HUES48 (cell line): ENCODE measurements around the gene RUNX1.

ENCODE experiments used
- H3K27ac ChIP-seq: one replicate; pipeline ENCODE4 v1.7.0; 2013; ENCODE audit warnings: low read depth, low read length, inconsistent platforms
- H3K27me3 ChIP-seq: 2 replicates; pipeline ENCODE4 v1.6.1; 2013; ENCODE audit warnings: mild to moderate bottlenecking, low read length; ENCODE audit not compliant: control insufficient read depth, insufficient read depth
- H3K36me3 ChIP-seq: 2 replicates; pipeline ENCODE4 v1.6.1; 2013; ENCODE audit warnings: low read length; ENCODE audit not compliant: control insufficient read depth, insufficient read depth
- H3K4me1 ChIP-seq: 2 replicates; pipeline ENCODE4 v1.6.1; 2013; ENCODE audit warnings: mild to moderate bottlenecking, low read length; ENCODE audit not compliant: control insufficient read depth, insufficient read depth
- H3K4me3 ChIP-seq: 2 replicates; pipeline ENCODE4 v1.5.1; 2013; ENCODE audit warnings: mild to moderate bottlenecking, low read depth, low read length
- H3K9ac ChIP-seq: 2 replicates; pipeline ENCODE4 v1.6.1; 2013; ENCODE audit warnings: mild to moderate bottlenecking, low read depth, low read length, moderate library complexity
- H3K9me3 ChIP-seq: 2 replicates; pipeline ENCODE4 v1.6.1; 2013; ENCODE audit warnings: low read length; ENCODE audit not compliant: control insufficient read depth, insufficient read depth

The RUNX1 gene

GRCh38 chr21:35036465-35037383, 12.4 kb downstream of the RUNX1 start:
- no peak overlapping the region for H3K9ac ChIP-seq
- H3K9me3 ChIP-seq = no peaks in the 10 kb centered on the region
- no peaks in the 10 kb centered on the region for H3K27me3 ChIP-seq
- no peaks in the 10 kb centered on the region for H3K36me3 ChIP-seq
- H3K4me3 ChIP-seq = no peak overlapping the region
- no peak overlapping the region for H3K27ac ChIP-seq
- H3K4me1 ChIP-seq = no peaks in the 10 kb centered on the region

- Histone ChIP-seq H3K4me1 (no peaks in the 10 kb centered on the region), H3K4me3 (no peak overlapping the region), H3K9me3 (no peaks in the 10 kb centered on the region), H3K36me3 (no peaks in the 10 kb centered on the region), H3K9ac (no peak overlapping the region), H3K27me3 (no peaks in the 10 kb centered on the region), H3K27ac (no peak overlapping the region)
Observed at GRCh38 chr21:35035581-35035980, 13.5 kb downstream of the RUNX1 start.

GRCh38 chr21:35035116-35035515, 14.0 kb downstream of the RUNX1 start:
- H3K9me3 ChIP-seq = no peaks in the 10 kb centered on the region
- no peaks in the 10 kb centered on the region for H3K4me1 ChIP-seq
- H3K36me3 ChIP-seq = no peaks in the 10 kb centered on the region
- H3K27me3 ChIP-seq = no peaks in the 10 kb centered on the region
- H3K4me3 ChIP-seq = no peak overlapping the region
- H3K27ac ChIP-seq = no peak overlapping the region
- no peak overlapping the region for H3K9ac ChIP-seq

GRCh38 chr21:35034203-35034926, 14.7 kb downstream of the RUNX1 start:
- Histone ChIP-seq H3K36me3 (no peaks in the 10 kb centered on the region), H3K4me1 (no peaks in the 10 kb centered on the region), H3K4me3 (no peak overlapping the region), H3K27me3 (no peaks in the 10 kb centered on the region), H3K9me3 (no peaks in the 10 kb centered on the region), H3K9ac (no peak overlapping the region), H3K27ac (no peak overlapping the region)

GRCh38 chr21:35032474-35033263, 16.4 kb downstream of the RUNX1 start:
- Histone ChIP-seq H3K4me3 (no peak overlapping the region), H3K27ac (no peak overlapping the region), H3K27me3 (no peaks in the 10 kb centered on the region), H3K36me3 (no peaks in the 10 kb centered on the region), H3K9ac (no peak overlapping the region), H3K9me3 (no peaks in the 10 kb centered on the region), H3K4me1 (peaks cover 8% of the 10 kb centered on the region)

DNA sequence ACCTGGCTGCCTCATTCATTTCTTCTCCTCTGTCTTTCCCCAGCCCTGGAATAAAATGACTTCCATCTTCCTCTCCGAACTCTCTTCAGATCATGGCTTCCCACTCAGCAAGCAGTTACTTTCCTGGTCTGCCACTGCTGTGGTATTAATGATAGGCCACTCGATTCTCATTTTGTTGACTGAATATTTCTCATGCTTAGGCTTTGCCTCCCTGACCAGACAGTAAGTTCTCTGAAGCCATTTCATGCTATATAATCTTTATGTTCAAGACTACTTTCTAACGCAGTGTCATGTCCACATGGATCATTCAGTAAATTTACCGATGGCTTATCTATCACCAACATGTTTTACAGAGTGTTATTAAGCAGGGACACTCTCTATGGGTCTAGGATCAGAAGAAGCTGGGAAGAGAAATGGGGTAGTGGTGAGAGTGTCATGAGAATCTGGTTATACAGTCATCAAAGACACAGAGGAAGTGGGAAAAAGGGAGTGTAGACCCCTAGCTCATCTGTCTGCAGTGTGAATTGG, 20.6 kb downstream of the RUNX1 start:
- H3K9me3 ChIP-seq = no peaks in the 10 kb centered on the region
- H3K36me3 ChIP-seq = no peaks in the 10 kb centered on the region
- peaks cover 12% of the 10 kb centered on the region for H3K27me3 ChIP-seq
- H3K4me3 ChIP-seq = no peak overlapping the region
- peaks cover 24% of the 10 kb centered on the region for H3K4me1 ChIP-seq
- H3K9ac ChIP-seq = no peak overlapping the region
- no peak overlapping the region for H3K27ac ChIP-seq

DNA sequence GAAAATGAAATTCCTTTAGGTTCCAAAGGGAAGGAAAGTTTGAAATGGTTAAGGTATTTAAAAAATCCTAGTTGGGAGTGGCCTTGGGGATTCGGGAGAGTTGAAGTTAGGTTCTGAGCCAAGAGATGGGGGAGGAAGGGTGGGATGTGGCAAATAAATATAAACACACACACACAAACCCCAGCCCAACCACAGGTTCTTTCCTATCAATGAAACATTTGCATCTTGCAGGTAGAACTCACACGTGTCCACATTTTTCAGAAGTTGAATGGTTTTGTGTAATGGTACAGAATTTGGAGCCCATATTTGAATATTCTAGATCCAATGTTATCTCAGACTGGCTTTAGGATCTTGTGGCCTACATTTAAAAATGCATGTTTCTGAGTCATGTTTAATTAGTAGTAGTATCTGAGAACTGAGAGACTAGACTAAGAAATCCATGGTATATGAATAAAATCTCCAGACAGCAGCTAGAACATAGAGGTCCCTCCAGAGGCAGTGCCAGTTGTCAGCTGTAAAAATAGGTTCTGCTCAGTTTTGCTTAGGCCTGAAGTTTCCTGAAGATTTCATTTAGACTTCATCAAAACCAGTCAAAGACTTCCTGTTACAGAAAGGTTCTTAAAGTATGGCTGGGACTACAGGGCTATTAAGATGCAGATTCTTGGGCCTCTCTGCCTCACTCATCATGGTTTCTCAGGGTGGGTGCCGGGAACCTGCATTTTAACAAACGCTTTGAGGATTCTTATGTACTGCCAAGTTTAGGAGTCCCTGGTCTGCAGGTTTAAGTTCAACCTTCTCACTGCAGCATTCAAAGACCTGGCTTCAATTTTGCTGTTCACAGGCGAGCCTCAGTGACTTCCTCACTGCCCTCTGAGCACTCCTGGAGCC, 21.3 kb downstream of the RUNX1 start:
- Histone ChIP-seq H3K4me1 (peaks cover 24% of the 10 kb centered on the region), H3K36me3 (no peaks in the 10 kb centered on the region), H3K9ac (no peak overlapping the region), H3K27ac (no peak overlapping the region), H3K4me3 (no peak overlapping the region), H3K9me3 (no peaks in the 10 kb centered on the region), H3K27me3 (peaks cover 12% of the 10 kb centered on the region)

GRCh38 chr21:35026617-35027562, 22.2 kb downstream of the RUNX1 start:
- no peaks in the 10 kb centered on the region for H3K9me3 ChIP-seq
- H3K36me3 ChIP-seq = no peaks in the 10 kb centered on the region
- no peak overlapping the region for H3K9ac ChIP-seq
- H3K4me3 ChIP-seq = peak overlapping the region; percentile 48
- H3K4me1 ChIP-seq = peaks cover 24% of the 10 kb centered on the region
- no peak overlapping the region for H3K27ac ChIP-seq
- H3K27me3 ChIP-seq = peaks cover 12% of the 10 kb centered on the region

GRCh38 chr21:35026153-35026500, 23.0 kb downstream of the RUNX1 start:
- H3K27ac ChIP-seq = no peak overlapping the region
- peaks cover 24% of the 10 kb centered on the region for H3K4me1 ChIP-seq
- no peaks in the 10 kb centered on the region for H3K36me3 ChIP-seq
- no peaks in the 10 kb centered on the region for H3K9me3 ChIP-seq
- peak overlapping the region; percentile 48; the same call in 1 of the 2 replicates for H3K4me3 ChIP-seq
- H3K9ac ChIP-seq = no peak overlapping the region
- H3K27me3 ChIP-seq = peaks cover 12% of the 10 kb centered on the region
